ENCODE measurements around the gene DNAI7.

DNAI7 gene

DNA sequence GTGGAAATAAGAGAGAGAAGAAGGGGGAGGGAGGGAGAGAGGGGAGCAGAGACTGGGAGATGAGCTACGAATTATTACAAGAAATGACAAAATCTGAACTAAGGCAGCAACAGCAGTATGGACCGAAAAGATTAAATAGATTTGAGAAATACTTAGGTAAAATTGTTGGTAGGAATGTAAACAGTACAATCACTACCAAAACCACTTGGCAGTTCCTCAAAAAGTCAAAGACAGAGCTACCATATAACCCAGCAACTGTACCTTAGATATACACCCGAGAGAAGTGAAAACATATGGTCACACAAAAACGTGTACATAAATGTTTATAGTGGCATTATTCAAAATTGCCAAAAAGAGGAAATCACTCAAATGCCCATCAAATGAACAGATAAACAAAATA lies 41.7 kb upstream of the DNAI7 start:
- Histone ChIP-seq H3K27me3 (replicated peaks; ENCODE audit: control insufficient read depth, insufficient read depth, low read length) (no peaks in the 10 kb centered on the region), H3K36me3 (ENCODE audit: control insufficient read depth, insufficient read depth, low read length) (no peaks in the 10 kb centered on the region; the same call in 1 of the 2 replicates), H3K4me3 (replicated peaks; ENCODE audit: low read depth, low read length) (no peak overlapping the region)
- TF ChIP-seq, protein P1, sequence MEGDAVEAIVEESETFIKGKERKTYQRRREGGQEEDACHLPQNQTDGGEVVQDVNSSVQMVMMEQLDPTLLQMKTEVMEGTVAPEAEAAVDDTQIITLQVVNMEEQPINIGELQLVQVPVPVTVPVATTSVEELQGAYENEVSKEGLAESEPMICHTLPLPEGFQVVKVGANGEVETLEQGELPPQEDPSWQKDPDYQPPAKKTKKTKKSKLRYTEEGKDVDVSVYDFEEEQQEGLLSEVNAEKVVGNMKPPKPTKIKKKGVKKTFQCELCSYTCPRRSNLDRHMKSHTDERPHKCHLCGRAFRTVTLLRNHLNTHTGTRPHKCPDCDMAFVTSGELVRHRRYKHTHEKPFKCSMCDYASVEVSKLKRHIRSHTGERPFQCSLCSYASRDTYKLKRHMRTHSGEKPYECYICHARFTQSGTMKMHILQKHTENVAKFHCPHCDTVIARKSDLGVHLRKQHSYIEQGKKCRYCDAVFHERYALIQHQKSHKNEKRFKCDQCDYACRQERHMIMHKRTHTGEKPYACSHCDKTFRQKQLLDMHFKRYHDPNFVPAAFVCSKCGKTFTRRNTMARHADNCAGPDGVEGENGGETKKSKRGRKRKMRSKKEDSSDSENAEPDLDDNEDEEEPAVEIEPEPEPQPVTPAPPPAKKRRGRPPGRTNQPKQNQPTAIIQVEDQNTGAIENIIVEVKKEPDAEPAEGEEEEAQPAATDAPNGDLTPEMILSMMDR (IDR thresholded peaks at IDR 0.05; ENCODE audit: insufficient read depth, low read length, poor library complexity, severe bottlenecking) = no peak
- DNase-seq (ENCODE audit: extremely low read depth, insufficient read length) = no peak

DNA sequence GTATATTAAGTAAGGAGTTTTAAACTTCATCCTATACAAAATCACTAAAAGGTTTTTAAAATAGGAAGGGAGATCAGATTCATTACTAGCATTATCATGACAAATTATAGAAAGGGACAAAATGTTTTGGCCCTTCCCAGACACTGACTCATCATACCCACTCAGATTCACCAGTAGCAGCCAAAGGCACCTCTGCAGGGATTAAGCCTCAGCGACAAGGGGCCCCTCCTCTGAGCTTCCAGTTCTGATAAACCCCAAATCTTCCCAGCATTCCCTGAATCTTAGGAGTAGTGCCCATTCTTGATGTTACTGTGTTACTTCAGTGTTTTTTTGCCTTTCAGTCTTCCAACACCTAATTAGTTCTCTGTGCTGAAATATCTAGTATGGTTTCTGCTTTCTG lies 41.2 kb upstream of the DNAI7 start:
- no peaks in the 10 kb centered on the region for H3K27me3 ChIP-seq (replicated peaks; ENCODE audit: control insufficient read depth, insufficient read depth, low read length)
- no peak overlapping the region for H3K4me3 ChIP-seq (replicated peaks; ENCODE audit: low read depth, low read length)
- H3K36me3 ChIP-seq (ENCODE audit: control insufficient read depth, insufficient read depth, low read length) = no peaks in the 10 kb centered on the region; the same call in 1 of the 2 replicates
- no peak for DNase-seq (ENCODE audit: extremely low read depth, insufficient read length)
- TF ChIP-seq, protein P1 (IDR thresholded peaks at IDR 0.05; ENCODE audit: insufficient read depth, low read length, poor library complexity, severe bottlenecking) = no peak

DNA sequence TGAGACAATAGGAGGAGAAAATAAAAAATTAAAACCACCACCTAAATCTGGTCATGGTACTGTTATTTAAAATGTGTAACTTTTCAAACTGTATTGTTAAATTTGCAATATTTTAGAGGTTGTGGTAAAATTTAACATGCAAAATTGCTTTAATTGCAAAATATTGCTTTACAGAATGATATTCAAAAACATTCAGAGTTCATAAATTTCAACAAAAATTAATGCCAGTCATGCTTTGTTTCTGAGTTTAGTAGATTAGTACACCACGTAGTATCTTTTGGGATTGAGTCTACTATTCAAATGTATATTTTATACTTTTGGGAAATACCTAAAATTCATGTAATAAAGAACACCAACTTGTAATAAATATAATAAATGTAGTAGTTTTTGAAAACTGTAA lies 18.4 kb upstream of the DNAI7 start:
- H3K27me3 ChIP-seq (replicated peaks; ENCODE audit: control insufficient read depth, insufficient read depth, low read length) = no peaks in the 10 kb centered on the region
- TF ChIP-seq, protein P1 (IDR thresholded peaks at IDR 0.05; ENCODE audit: insufficient read depth, low read length, poor library complexity, severe bottlenecking) = no peak
- no peak for DNase-seq (ENCODE audit: extremely low read depth, insufficient read length)
- no peak overlapping the region for H3K4me3 ChIP-seq (replicated peaks; ENCODE audit: low read depth, low read length)
- H3K36me3 ChIP-seq (ENCODE audit: control insufficient read depth, insufficient read depth, low read length) = no peaks in the 10 kb centered on the region

DNA sequence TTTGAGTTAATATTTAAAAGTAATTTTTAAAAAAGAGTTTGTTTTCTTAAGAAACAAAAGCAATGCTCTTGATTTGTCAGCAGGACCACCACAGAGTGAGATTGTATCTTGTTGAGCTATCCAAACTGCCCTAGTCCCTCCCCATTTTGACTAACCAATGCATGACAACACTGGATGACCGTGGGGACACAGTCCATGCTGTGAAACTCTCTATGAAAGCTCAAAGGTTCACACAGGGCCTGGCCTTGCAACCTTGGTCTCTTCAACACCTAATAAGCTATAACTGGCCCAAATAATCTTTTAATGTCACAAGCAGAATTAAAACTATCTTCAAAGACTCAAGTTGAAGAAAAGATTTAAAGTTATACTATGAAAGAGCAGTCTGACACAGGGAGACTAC lies 13.6 kb upstream of the DNAI7 start:
- H3K36me3 ChIP-seq (ENCODE audit: control insufficient read depth, insufficient read depth, low read length) = no peaks in the 10 kb centered on the region; the same call in 1 of the 2 replicates
- no peak overlapping the region for H3K4me3 ChIP-seq (replicated peaks; ENCODE audit: low read depth, low read length)
- TF ChIP-seq, protein P1 (IDR thresholded peaks at IDR 0.05; ENCODE audit: insufficient read depth, low read length, poor library complexity, severe bottlenecking) = no peak
- DNase-seq (ENCODE audit: extremely low read depth, insufficient read length) = no peak
- H3K27me3 ChIP-seq (replicated peaks; ENCODE audit: control insufficient read depth, insufficient read depth, low read length) = no peaks in the 10 kb centered on the region

DNA sequence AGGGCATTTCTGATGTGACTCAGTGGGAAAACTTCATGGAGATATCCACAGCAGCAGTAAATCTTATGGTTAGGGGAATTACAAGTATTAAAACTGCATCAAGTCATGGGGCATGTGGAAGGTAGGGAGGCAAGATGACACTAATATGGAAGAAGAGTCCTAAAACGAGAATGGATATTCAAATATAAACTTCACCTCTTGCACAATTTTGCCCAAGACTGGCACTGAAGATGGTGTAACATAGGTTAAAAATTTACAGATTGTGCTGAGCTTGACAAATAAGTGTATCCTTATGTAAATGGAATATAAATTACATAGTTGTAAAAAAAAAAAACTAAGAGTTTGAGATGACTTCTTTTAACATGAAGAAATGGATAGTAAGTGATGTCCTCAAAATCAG lies 12.9 kb upstream of the DNAI7 start:
- DNase-seq (ENCODE audit: extremely low read depth, insufficient read length) = no peak
- TF ChIP-seq, protein P1 (IDR thresholded peaks at IDR 0.05; ENCODE audit: insufficient read depth, low read length, poor library complexity, severe bottlenecking) = no peak
- Histone ChIP-seq H3K36me3 (ENCODE audit: control insufficient read depth, insufficient read depth, low read length) (no peaks in the 10 kb centered on the region; the same call in 1 of the 2 replicates), H3K4me3 (replicated peaks; ENCODE audit: low read depth, low read length) (no peak overlapping the region), H3K27me3 (replicated peaks; ENCODE audit: control insufficient read depth, insufficient read depth, low read length) (no peaks in the 10 kb centered on the region)

DNA sequence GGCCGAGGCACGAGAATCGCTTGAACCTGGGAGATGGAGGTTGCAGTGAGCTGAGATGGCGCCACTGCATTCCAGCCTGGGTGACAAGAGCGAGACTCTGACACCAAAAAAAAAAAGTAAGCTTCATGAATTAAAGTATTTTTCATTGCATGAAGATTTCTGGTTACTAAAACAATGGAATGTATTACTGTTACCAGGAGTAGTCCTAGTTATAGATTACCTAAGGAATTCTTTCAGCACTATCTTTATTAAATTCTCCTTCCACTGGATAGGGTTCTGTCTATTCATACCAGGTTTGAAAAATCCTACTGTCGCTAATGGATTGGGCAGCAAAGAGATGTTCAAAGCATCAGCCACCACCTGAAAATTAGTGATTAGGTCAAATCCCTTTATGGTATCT lies 12.5 kb upstream of the DNAI7 start:
- no peak for DNase-seq (ENCODE audit: extremely low read depth, insufficient read length)
- Histone ChIP-seq H3K4me3 (replicated peaks; ENCODE audit: low read depth, low read length) (no peak overlapping the region), H3K27me3 (replicated peaks; ENCODE audit: control insufficient read depth, insufficient read depth, low read length) (no peaks in the 10 kb centered on the region), H3K36me3 (ENCODE audit: control insufficient read depth, insufficient read depth, low read length) (peaks cover under 1% of the 10 kb centered on the region)
- TF ChIP-seq, protein P1 (IDR thresholded peaks at IDR 0.05; ENCODE audit: insufficient read depth, low read length, poor library complexity, severe bottlenecking) = no peak

Data from GM06990 (cell line).